ENCODE data around the gene CELA2B.
A peak's percentile ranks its signal among the peaks of the same experiment; 100 is the strongest.
"Not testable (repeated sequence)": the region's sequence is repeated elsewhere in the genome, so short reads cannot be mapped to it uniquely, and the experiment has no call there.

Gene CELA2B

DNA sequence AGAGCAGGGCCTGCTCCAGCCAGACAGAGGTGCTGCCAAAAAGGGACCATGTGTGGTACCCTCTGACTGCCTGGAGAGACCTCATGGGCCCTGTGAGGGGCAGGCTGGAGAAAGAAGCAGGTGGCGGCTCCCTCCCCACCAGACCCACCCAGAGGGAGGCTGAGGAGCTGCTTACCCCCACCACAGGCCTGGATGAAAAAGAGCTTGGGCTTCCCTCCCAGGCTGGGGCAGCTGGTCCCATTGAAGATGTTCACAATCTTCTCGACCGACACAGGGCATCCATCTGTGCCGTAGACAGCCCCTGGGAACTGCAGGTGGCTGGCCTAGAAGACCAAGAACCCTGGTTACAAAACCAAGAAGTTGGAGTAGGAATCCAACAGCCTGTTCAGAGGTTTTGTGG is 28.5 kb downstream of the CELA2B start:
- DNase-seq: no peak

- no peak for DNase-seq
Observed at GRCh38 chr1:15506831-15507230, 30.9 kb downstream of the CELA2B start.

GRCh38 chr1:15507278-15507677 is 31.4 kb downstream of the CELA2B start:
- DNase-seq: no peak

- DNase-seq: no peak
Observed at GRCh38 chr1:15508700-15509487, 33.0 kb downstream of the CELA2B start.

GRCh38 chr1:15509586-15509985 is 33.7 kb downstream of the CELA2B start:
- DNase-seq: no peak

DNA sequence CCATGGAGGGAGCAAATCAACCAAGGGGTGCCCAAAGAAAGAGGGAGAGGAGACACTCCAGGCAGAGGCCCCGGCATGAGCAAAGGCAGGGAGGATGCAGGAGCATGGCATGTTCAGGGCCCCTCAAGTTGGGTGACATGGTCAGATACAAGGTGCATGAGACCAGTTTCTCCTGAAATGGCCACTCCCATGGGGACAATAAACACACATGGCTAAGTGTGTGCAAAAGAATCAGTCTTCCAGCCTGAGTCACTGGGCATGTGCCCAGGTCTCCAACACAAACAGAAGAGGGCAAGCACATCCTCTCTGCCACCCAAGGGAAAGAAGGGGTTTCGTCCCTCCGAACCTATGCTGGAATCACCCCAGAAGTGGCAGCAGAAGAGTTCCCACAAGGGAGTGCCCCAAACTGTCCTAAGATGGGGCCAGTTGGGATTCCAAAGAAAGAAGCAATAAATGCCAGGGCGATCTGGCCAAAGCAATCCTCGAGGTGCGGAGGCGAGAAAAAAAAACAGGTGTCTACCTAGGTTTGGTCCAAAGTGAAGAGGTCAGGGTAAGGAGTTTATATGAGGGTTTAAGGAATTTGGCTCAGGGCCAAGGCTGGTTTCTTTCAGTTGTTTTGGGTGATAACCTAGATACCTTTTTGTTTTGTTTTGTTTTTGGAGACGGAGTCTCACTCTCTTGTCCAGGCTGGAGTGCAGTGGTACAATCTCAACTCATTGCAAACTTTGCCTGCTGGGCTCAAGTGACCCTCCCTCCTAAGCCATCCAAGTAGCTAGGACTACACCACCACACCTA is 34.9 kb downstream of the CELA2B start:
- no peak for DNase-seq

DNA sequence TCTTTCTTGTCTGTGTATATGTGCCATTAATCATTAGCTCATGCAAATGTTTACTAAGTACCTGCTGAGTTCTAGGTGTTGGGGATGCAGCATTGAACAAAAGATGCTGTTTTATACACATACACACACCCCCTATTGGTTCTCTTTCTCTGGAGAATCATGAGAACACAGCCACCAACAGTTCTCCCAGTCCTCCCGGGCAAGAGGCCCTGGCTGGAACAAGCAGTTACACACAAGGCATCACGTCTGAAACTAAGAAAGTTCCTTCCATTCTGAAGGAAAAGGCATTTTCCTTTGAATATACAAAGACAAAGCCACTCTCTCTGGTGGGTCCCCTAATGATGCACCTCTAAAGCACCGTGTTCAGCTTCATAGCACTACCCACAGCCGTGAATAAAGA is 37.3 kb downstream of the CELA2B start:
- DNase-seq: no peak

- no peak for DNase-seq
Observed at GRCh38 chr1:15513919-15514318, 38.0 kb downstream of the CELA2B start.

DNA sequence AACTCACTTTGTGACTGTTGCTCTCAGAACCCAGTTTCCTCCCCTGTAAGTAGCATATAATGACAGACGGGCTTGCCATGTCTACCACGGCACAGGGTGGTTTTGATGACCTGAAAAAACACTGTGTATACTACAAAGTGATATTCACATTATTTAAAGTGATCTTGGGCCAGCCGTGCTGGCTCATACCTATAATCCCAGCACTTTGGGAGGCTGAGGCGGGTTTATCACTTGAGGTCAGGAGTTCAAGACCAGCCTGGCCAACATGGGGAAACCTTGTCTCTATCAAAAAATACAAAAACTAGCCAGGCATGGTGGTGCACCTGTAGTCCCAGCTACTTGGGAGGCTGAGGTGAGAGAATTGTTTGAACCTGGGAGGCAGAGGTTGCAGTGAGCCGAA is 38.7 kb downstream of the CELA2B start:
- not testable (repeated sequence) for DNase-seq

DNA sequence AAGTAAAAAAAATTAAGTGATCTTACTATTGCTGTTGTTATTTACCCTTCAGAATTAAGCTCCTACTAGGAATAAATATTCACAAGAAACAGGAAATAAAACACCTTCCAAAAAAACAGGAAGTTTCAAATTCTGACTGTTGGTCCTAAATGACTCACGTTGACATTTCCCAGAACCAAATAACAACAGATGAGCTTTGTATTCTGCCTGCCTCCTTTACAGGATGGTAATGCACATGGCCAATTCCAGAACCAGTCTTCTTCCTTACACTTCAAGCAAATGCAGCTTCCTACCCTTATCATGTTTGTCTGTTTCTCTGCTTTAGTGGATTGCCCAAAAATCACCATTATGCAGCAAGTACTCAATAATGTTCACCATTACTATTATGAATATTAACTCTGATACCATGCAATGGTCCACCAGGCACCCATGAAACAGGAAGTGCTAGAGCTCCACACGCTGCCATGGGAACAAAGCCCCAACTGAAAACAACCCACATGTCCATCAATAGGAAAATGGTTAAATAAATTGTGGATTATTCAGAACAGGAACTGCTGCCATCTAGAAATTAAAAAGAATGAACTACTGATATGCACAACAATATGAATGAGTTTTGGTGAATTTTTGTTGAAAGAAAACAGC is 39.2 kb downstream of the CELA2B start:
- DNase-seq: no peak

DNA sequence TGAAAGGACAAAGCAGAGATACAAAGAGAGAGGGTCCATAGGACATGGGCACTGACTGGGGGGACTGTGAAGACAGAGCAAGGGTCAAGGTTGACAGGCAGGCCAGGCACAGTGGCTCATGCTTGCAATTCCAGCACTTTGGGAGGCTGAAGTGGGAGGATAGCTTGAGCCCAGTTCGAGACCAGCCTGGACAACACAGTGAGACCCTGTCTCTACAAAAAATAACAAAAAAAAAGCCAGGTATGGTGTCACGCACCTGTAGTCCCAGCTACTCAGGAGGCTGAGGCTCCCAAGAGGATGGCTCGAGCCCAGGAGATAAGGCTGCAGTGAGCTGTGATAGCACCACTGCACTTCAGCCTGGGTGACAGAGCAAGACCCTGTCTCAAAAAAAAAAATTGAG is 43.7 kb downstream of the CELA2B start:
- DNase-seq: no peak

DNA sequence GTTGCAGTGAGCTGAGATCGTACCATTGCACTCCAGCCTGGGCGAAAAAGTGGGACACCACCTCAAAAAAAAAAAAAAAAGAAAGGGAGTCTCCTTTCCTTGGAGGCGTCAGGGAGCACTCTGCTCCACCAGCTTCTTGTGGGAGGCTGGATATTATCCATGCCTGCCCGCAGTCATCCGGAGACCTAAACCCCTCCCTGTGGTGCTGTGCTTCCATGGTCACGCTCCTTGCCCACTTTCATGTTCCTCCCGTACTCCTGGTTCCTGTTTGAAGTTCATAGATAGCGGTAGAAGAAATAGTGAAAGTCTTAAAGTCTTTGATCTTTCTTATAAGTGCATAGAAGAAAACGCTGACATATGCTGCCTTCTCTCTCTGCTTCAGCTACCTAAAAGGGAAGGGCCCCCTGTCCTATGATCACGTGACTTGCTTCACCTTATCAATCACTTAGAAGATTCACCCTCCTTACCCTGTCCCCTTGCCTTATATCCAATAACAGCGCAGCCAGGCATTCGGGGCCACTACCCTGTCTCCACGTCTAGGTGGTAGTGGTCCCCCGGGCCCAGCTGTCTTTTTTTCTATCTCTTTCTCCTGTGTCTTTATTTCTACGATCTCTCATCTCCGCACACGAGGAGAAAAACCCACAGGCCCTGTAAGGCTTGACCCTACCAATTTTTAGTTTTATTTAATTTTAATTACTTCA is 45.5 kb downstream of the CELA2B start:
- DNase-seq: not testable (repeated sequence)

DNA sequence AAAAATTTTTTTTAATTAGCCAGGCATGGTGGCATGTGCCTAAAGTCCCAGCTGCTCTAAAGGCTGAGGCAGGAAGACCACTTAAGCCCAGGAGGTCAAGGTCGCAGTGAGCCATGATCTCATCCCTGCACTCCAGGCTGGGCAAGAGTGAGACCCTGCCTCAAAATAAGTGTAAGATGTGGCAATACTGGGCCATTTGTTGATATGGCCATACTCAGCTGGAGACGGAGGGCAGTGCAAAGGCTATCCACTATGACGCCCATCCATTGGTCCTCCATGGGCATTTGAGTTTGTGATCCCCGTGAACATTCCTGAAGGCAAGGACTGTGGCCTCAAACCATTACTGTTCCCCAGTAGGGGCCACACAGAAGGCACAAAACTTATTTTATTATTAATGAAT is 46.6 kb downstream of the CELA2B start:
- DNase-seq: no peak

DNA sequence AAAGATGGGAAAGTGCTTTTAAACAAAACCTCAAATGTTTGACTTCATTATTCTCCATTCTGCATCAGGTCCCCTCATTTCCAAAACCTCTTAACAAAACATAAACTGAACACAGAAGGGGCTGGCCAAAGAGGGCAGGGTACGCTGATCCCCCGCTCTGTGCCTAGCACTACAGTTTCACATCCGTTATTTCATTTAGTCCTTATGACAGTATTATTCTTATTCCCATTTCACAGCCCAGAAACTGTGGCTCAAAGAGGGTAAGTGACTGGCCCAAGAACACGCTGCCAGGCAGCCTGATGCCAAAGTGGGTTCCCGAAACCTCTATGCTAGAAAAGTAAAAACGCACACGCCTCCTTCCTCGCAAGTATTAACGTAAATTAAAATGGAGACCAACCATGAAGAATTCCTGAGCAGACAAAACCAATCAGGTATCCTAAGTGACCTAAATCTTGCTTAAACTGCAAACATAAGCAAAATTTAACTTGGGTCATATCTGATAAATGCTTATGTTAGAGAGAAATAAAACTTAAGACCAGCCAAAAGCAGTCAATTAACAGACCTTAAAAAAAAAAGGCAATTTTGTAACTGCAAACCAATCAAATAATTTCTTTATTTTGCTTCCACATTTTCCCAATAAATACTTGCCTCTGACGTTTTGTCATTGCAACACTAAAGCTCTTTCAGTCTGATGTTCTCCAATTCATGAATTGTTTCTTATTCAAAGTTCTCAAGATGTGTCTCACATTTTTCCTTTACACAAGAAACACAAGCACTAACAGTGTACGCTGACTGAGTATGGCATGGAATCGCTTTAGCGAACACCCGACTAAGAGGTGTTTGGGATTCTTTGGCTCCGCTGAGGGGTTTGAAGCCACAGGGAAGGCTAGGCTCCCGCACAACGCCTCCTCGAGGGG is 47.5 kb downstream of the CELA2B start:
- no peak for DNase-seq

GRCh38 chr1:15524021-15524282 is 48.0 kb downstream of the CELA2B start, which contains the start of gene CASP9:
Gene CASP9, minus strand, starts transcription at chr1:15524215. Its CDS starts 15 bp downstream, at chr1:15524200.
- no peak for DNase-seq

GRCh38 chr1:15524283-15525049 is 48.6 kb downstream of the CELA2B start:
- DNase-seq: peak; percentile 100

DNA sequence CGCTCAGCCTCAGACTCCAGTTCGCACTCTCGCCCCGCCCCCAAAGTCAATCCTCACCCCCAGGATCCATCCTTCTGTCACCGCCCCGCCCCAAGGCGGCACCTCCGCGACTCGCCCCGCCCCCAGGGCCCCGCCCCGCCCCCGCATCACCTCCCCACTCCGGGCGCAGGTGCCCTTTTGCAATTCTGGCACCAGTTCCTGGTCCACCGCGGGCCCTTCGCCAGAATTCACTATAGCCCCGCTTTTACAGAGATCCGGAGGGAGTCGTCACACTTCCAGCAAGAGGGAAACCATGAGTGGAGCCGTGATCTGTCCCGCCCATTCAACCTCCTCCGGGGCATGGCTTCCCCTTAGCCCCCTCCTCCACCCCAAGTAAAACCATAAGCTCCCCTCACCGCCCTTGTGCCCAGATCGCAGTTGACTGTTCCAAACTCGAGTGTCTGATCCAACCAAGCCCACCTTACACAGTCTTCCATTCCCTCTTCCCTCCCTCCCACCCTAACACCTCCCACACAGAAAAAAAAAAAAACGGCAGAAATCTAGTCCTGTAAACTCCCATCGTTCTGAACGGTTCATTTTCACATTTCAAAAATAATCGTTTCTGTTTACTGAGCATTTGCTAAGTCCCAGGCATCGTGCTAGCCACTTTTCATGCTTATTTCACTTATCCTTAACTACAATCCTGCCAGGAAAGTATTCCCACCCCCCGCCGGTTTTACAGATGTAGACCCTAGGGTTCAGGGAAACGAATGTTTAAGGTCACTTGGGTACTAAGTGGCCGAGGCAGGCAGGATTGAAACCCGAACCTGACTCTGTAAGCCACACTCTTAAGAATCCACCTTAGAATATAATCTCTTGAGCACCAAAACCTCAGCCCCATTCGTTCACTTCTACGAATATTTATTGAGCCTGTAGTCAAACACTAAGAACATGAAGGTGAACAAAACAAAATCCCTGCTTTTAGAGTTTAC is 49.4 kb downstream of the CELA2B start:
- DNase-seq: no peak

- no peak for DNase-seq
Observed at GRCh38 chr1:15526021-15526489, 50.2 kb downstream of the CELA2B start.

- DNase-seq: peak; percentile 96
Observed at GRCh38 chr1:15526490-15527339, 50.8 kb downstream of the CELA2B start, which contains the start of gene DNAJC16. Gene DNAJC16, plus strand, starts transcription at chr1:15526848. Its CDS starts 2,258 bp downstream, at chr1:15529106.
